ENCODE measurements around the gene DUS2. TPM values are rescaled to one million over a fixed set of nuclear protein-coding genes. Genes with fewer than 3 reads are reported as not detected.

The DUS2 gene
- total RNA-seq, 1 donor from 2014 or later, result 24.1 TPM

GRCh38 chr16:67979955-67980678, 43.0 kb upstream of the DUS2 start, which contains the start of gene DPEP3:
TSS of gene DPEP3 (minus strand) at chr16:67980499. CDS start at chr16:67980380, 119 bp downstream.
- Mint-ChIP-seq H3K27ac (no peak within 1 kb of the TSS), H3K27me3 (peaks cover 10% of the 10 kb centered on the region), H3K4me3 (no peak within 1 kb of the TSS), H3K36me3 (no peaks in the 10 kb centered on the region), H3K4me1 (ENCODE audit: unreplicated experiment) (peaks cover 4% of the 10 kb centered on the region), H3K9me3 (no peaks in the 10 kb centered on the region)
- no peak for DNase-seq (ENCODE audit: extremely low spot score, unreplicated experiment)
- TF ChIP-seq, protein P1, sequence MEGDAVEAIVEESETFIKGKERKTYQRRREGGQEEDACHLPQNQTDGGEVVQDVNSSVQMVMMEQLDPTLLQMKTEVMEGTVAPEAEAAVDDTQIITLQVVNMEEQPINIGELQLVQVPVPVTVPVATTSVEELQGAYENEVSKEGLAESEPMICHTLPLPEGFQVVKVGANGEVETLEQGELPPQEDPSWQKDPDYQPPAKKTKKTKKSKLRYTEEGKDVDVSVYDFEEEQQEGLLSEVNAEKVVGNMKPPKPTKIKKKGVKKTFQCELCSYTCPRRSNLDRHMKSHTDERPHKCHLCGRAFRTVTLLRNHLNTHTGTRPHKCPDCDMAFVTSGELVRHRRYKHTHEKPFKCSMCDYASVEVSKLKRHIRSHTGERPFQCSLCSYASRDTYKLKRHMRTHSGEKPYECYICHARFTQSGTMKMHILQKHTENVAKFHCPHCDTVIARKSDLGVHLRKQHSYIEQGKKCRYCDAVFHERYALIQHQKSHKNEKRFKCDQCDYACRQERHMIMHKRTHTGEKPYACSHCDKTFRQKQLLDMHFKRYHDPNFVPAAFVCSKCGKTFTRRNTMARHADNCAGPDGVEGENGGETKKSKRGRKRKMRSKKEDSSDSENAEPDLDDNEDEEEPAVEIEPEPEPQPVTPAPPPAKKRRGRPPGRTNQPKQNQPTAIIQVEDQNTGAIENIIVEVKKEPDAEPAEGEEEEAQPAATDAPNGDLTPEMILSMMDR (conservative IDR thresholded peaks at IDR 0.05), result no peak

GRCh38 chr16:67982011-67982696, 40.9 kb upstream of the DUS2 start:
- Mint-ChIP-seq H3K4me1 (ENCODE audit: unreplicated experiment) (peaks cover 4% of the 10 kb centered on the region), H3K27ac (no peak overlapping the region), H3K27me3 (peaks cover 4% of the 10 kb centered on the region), H3K36me3 (no peaks in the 10 kb centered on the region), H3K9me3 (no peaks in the 10 kb centered on the region), H3K4me3 (no peak overlapping the region)
- no peak for DNase-seq (ENCODE audit: extremely low spot score, unreplicated experiment)
- TF ChIP-seq, protein P1 (conservative IDR thresholded peaks at IDR 0.05), result no peak

DNA sequence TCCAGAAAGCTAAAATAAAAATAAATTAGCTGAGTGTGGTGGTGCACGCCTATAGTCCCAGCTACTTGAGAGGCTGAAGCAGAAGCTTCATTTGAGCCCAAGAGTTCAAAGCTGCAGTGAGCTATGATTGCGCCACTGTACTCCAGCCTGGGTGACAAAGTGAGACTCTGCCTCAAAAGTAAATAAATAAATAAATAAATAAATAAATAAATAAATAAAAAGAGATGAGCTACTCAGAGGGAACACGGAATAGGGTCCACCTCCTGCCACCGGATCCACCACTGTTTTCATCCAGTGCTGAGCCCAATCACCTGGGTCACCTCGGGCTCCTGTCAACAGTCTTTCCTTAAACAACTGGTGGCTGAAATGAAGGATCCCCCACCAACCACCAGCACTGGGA, 36.1 kb upstream of the DUS2 start:
- H3K9me3 Mint-ChIP-seq, result no peaks in the 10 kb centered on the region
- H3K27me3 Mint-ChIP-seq, result no peaks in the 10 kb centered on the region
- no peak for DNase-seq (ENCODE audit: extremely low spot score, unreplicated experiment)
- no peak overlapping the region for H3K27ac Mint-ChIP-seq
- TF ChIP-seq, protein P1 (conservative IDR thresholded peaks at IDR 0.05), result no peak
- H3K4me1 Mint-ChIP-seq (ENCODE audit: unreplicated experiment), result peaks cover 4% of the 10 kb centered on the region
- H3K36me3 Mint-ChIP-seq, result no peaks in the 10 kb centered on the region
- H3K4me3 Mint-ChIP-seq, result no peak overlapping the region

GRCh38 chr16:67987460-67988160, 35.5 kb upstream of the DUS2 start:
- H3K27ac Mint-ChIP-seq, result no peak overlapping the region
- H3K9me3 Mint-ChIP-seq, result no peaks in the 10 kb centered on the region
- H3K36me3 Mint-ChIP-seq, result no peaks in the 10 kb centered on the region
- DNase-seq (ENCODE audit: extremely low spot score, unreplicated experiment), result no peak
- H3K27me3 Mint-ChIP-seq, result no peaks in the 10 kb centered on the region
- TF ChIP-seq, protein P1 (conservative IDR thresholded peaks at IDR 0.05), result no peak
- no peak overlapping the region for H3K4me3 Mint-ChIP-seq
- peaks cover 4% of the 10 kb centered on the region for H3K4me1 Mint-ChIP-seq (ENCODE audit: unreplicated experiment)

DNA sequence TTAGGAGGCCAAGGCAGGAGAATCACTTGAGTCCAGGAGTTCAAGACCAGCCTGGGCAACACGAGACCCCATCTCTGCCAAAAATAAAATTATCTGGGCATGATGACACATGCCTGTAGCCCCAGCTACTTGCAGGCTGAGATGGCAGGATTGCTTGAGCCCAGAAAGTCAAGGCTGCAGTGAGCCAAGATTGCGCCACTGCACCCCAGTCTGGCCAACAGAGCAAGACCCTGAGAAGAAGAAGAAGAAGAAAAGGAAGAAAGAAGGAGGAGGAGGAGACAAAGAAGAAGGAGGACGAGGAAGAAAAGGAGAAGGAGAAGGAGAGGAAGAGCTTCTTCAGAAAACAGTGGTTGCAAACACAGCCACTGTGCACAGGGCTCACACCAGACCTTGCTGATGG, 34.4 kb upstream of the DUS2 start:
- Mint-ChIP-seq H3K4me3 (no peak overlapping the region), H3K27ac (no peak overlapping the region), H3K9me3 (no peaks in the 10 kb centered on the region), H3K27me3 (no peaks in the 10 kb centered on the region), H3K36me3 (no peaks in the 10 kb centered on the region), H3K4me1 (ENCODE audit: unreplicated experiment) (peaks cover 4% of the 10 kb centered on the region)
- DNase-seq (ENCODE audit: extremely low spot score, unreplicated experiment), result no peak
- TF ChIP-seq, protein P1 (conservative IDR thresholded peaks at IDR 0.05), result no peak
